Stimulated activated CD4-positive, alpha-beta T cell treated with anti-CD3 and anti-CD28 coated beads, TNF-alpha, amount 100 ng/mL, for 1 hour (primary cell): ENCODE data around the gene LTBP1.

Experiments
- DNase-seq, 3 donors: peaks; one replicate each; pipeline ENCODE4 v3.0.0-alpha.2; 2020; ENCODE audit warnings: low read depth in 3 of 3, low spot score in 1 of 3

LTBP1 gene

DNA sequence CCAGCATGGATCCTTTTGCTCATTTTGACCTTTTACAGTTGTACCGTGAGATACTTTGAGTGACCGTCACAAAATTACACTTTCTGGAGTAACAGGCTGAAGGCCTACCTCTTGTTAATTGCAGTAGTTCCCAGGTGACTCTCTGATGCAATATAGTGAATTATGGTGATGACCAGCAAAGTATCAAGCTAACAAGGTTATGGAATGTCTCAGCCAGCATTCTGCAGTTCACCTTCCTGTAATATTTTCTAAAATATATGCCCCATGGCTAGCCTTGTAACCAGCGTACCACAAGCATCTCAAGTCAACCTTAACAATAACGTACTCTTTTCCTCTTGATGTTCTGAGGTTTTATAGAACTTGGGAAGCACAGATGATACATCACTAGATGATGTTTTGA, 234.7 kb downstream of the LTBP1 start:
- DNase-seq = no peak

DNA sequence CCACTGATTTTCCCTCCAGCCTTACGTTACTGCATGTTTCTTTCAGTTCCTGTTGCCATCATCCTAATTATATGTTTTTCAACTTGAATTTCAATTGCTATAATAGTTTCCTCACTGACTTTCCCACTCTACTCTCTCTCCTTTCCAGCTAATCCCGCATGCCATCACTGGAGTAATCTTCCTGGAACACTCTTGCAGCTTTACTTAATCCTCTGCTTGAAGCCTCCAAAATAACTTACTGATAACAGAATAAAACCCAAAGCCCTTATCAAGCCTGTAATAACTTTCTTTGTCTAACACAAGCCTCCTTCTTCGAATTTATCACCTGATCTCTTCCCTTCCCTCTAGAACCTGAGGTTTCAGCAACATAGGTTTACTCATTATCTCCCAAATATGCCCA, 237.3 kb downstream of the LTBP1 start:
- no peak for DNase-seq

DNA sequence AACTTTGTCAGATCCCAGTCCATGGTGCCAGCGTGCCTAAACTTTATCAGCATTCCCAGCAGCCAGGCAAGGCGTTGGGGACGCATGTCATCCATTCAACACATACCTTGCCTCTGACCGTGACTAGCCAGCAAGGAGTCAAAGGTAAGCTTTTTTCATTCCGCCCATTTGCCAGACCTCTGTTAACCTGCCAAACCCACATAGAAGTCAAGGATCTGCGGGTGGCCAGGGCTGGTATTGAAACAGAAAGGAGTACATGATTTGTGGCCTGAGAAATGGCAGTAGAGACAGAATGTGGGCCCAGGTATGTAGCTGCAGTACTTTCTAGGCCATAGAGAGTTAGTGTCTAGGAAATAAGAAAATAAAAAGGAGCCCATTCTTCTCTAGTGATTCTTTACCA, 240.2 kb downstream of the LTBP1 start:
- DNase-seq = no peak

DNA sequence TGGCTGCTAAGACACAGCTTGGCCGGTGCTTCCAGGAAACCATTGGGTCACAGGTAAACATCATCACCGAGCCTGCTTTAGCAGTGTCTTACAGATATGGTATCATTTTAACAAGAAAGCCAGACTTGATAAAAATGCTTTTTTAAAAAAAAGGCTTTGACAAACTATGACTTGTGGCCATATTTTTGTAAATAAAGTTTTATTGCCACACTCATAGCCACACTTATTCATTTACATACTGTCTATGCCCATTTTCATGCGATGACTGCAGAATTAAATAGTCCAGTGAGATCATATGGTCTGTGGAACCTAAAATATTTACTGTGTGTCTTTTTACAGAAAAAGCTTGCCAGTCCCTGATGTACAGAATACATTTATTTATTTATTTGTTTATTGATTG, 242.0 kb downstream of the LTBP1 start:
- no peak for DNase-seq

DNA sequence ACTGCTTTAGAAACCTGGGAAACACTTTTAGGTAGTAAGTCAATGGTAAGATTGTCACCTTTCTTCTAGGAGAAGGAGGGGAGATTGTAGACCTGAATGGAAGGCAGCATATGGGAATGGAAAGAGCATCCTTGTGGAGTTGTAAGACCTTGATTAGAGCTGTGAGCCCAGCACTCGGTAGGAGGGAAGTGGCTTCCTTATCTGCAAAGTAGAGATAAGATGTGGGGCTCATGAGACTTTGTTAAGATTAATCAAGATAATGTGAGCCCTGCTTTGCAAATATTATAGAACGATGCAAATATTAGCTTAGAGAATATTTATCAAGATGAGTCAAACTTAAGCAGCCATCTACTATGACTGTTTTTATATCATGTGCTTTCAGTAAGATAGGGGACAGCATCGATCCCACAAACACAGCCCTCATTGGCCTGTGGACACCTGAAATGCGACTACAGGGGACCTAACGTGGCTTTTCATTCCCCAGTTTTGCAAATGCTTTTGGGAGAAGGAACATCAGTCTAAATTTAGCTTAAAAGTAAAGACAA, 243.7 kb downstream of the LTBP1 start:
- no peak for DNase-seq

DNA sequence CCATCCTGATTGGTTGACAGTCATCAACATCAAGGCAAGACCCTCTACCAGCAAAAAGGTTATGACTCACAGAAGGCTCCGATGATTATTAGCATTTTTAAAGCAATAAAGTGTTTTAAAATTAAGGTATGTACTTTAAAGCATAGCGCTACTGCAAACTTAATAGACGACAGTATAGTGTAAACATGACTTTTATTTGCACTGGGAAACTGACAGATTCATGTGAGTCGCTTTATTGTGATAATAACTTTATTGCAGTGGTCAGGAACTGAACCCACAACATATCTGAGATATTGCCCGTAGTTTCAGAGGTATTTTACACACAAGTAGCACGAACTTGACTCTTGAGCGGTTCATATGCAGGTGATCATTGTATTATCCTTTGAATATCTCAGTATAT, 249.1 kb downstream of the LTBP1 start:
- DNase-seq = no peak

DNA sequence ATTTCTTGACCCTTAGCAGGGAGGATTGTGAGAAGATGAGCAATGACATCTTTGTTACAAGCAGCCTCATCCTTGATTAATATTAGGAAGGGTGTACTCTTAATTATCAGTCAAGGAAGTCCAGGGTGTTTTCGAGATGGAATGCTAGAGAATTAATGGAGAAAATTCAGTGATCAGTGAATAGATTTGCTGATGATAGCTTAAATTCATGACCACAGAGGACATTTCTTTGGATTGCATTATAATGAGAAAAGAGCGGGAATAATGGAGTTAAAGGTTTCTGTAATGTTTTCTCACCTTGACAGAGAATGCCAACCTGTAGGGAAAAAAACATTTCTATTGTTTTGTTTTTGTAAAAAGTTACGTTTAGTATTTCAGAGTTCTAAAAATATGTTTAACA, 249.9 kb downstream of the LTBP1 start:
- no peak for DNase-seq

DNA sequence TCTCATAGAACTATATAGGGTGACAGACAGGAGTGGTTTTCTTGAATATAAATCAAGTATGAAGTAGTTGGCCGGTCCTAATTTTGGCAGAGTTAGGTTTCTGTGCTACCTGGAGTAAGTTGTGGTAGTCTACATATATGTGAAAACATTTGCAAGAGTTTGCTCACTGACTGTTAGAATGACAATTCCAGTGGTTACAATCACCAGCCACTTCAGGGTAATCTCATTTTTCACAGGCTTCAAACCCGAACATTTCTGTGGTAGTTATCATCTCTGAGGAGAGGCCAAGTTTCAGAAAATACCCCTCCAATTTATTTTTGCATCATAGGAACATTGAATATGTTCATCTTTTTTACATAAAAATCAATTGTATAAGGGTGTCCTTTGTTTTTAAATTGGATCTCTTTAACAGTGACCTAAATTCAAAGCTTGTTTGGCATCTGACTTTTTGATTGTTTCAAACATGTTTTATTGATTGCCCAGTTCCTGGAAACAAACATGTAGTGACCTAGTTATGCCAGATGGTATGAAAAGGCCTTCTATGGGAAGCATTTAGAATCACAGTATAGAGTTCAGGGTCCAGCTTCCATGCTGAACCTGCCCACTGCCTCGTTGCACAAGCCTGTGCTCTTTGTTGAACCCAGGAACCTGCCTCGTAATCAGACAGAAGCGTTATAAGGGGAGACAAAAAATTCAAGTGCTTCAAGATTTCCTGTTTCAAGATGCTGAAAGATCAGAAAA, 250.6 kb downstream of the LTBP1 start:
- DNase-seq = no peak

DNA sequence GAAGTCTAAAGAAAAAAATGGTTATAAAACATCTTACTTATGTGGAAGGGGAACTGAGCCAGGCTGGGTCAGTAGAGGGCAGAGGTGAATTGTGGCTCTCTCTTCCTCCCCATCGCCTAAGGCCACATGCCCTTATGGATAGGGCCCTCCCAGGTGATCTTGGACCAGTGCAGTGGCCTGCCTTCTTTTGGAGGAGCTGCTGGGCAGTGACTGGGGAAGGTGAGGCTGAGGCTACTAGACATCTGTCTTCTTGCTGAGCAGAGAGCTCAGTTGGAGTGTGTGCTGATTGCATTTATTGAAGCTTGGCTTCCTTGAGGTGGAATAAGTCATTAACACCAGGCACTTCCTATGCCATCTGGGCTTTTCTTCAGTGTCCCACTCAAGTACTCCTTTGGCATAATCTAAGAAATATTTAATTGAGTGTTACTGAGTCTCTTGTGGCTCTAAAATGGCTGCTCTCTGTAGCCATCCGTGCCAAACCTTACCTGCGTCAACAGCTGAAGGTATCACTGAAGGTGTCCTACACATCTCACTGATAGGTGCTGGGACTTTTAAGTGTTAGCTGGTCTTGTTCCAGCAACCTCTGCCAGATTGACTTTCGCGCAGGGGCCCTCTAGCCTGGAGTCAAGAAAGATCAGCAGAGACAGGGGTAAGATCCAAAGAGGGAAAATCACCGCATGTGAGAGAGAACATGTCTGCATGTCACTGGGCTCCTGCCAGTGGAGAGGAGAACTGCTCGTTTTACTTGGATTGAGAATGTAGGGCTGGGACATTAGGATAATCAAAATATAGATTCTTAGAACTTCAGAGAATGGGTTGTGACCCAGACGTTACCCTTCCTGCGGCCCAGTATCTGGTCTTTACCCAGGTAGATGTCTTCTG, 256.1 kb downstream of the LTBP1 start:
- no peak for DNase-seq

DNA sequence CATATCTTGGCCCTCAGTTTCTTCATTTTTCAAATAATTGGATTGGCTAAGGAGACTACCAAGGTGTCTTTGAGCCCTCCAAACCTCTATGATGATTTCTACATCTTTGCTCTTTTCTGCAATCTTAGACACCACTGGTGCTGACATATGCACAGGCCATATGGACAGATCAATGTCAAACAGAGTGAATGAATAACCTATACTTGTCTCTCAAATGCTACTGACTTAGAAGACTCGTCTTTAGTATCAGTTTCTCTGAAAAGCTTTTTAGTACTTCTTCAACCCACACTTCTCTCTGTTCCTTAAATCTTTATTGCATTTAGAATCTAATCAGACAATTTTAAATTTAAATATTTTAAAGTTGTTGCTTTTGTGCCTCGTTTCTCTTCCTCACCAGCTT, 258.2 kb downstream of the LTBP1 start:
- no peak for DNase-seq

DNA sequence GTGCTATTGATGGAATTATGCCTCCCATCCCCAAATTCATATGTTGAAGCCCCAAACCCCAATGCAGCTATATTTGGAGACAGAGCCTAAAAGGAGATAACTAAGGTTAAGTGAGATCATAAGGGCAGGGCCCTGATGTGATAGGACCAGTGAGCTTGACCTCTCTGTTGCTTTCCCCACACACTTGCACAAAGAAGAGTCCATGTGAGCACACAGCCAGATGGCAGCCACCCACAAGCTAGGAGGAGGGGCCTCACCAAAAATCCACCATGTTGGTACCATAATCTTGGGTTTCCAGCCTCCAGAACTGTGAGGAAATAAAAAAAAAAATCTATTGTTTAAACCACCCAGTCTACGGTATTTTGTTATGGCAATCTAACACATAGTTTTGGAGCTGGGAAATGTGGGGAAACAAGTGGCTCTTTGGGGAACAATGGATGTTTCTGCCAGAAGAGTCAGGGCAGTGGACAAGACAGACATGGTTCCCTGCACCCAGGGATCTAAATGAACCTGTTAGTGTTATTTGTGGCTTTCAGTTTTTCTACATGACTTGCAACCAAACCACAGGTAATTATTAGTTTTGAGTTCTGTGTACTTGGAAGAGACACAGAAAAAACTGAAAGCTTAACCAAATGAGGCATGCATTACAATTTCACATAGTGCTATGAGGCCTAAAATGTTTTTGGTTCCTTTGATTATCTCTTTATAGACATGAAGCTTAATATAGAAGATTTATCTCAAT, 259.1 kb downstream of the LTBP1 start:
- no peak for DNase-seq

DNA sequence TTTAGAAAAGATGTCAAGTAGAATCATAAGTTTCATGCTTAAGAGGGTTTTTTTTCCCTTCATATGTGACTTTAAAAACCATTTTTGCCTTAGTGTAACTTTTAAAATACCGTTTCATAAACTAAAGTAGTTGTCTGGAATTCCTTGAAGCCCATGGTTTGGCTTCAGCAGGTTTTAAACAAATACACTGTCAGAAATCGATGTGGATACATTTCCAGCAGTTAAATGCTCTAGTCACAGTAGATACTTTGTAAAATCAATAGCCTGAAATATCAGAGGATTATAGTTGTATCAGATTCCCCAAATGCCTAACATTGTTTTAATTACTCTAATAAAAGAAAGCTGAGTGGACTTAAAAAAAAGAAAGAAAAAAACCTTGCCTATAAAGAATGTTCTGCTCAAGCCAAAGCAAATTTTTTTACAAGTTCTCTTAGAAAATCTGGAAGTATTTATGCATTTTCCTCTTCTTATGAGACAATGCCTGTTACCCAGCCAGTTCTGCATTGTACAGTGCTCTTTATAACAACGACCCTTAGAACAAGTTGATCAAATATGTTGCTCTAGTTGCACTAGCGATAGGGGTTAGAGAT, 260.5 kb downstream of the LTBP1 start:
- DNase-seq = no peak

DNA sequence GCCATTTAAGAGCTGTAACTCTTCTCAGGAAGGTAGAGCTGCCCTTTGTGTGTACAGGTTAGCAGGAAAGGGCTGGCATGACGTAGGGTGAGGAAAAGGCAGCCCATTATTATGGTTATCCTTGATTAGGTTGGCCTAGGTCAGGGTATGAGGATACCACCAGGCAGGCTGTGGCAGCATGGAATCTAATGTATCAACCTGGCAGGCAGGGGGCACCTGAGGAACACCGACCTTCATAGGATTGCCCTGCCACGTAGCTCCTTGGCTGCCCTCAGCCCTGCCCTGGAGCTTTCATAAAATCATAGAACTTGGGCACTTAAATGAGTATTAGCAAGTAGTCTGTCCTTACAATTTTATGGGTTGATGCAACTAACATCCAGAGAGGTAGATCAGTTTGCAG, 261.6 kb downstream of the LTBP1 start:
- DNase-seq = no peak

DNA sequence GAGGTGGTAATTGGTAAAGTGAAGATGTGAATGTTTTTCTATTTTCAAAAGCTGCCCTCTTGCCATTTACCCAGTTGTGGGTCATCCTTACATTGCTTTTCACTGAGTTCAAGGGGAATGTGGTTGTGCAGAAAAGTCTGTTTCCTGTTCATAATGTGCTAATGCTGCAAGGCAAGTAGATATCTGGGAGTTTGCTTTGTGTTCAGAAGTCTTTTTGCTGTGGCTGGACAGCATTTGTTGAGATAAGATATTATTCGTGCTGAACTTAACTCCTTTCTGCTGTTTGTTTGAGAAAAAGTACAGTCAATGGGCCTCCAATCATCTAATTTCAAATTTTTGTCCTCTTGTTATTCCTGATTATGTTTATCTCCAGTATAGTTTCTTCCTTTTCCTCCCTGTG, 263.2 kb downstream of the LTBP1 start:
- no peak for DNase-seq

DNA sequence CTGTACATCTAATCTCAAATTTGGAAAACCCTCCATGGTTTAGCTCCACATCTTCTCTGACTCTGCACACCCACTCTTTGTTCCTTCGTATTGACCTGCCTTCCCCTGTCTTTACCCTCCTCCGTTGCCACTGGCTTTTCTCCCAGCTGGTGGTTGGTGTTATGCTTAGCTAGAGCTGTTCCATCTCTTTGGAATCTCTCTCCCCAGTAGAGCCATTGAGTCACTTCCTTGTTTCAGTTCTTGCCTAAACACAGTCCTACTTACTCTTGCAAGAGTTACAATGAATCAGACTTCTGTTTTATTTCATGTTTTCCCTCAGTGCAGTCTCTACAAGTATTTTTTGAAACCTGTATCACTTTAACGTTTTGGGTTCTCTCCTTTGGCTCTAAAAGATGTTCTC, 263.9 kb downstream of the LTBP1 start:
- no peak for DNase-seq

DNA sequence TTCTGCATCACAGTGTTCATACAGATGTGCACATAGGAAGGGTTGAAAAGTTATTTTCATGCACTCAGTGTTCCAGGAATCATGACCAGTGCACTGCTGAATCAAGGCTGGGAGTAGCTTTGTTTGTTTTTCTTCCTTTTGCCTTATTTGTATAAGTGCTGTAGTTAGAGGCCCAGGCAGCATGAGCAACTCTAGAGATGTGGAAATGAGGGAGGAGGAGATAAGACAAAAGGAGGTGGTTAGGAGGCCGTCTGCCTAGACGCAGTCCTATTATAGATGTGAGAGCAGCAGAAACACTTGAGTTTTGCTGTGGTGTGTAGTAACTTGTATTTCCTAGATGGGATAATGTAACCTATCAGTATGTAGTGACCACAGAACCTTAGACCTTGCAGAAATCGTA, 265.4 kb downstream of the LTBP1 start:
- DNase-seq = no peak

DNA sequence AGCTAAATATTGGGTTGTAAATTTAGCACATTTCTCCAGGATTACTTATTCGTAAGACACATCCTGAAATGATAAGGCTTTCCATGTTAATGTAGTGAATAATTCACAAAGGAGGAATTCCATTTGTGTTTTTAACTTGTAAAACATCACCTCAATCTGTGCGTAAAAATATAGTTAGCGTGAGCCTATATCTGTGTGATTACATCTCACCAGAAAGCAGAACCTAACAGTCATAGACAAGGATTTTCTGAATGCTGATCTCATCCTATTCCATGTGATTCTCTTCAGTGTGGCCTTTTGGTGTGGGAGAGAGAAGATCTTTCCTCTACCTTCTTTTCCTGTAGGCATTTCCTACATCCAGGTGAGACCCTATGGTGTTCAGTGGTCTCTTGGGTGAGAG, 266.5 kb downstream of the LTBP1 start:
- no peak for DNase-seq

DNA sequence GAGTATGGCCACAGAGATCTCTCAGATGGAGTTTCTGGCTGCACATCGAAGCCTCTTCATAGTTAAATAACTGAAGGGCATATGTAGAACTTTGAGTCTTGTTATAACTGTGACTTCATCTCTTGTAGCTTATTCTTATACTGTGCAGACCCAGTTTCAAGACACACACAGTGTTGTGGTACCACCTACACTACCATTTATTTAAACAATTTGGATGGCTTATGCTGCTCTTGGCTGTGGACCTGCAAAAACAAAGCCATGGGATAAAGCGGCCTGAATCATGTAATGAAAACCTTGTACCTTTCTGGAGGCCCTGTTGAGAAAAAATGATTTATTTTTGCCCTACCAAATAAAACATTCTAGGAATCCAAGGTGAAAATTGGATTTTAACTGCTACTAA, 266.9 kb downstream of the LTBP1 start:
- no peak for DNase-seq

DNA sequence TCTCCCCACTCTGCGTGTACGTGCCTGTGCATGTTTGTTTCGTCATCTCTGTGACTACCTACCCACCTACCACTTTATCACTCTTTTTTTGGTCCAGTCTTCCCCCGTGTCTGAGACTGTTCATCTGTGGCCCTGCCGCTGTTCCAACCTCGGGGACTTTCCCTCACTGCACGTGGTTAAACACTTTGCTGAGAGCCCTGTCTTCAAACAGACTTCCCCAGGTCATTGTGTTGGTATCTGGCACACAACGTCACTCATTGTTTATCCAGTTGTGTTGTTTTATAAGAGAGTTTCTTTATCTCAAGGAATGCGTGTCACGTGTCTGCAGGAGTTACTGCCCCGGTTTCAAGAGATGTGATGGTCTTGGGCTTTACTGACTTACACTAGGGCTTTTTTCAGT, 267.7 kb downstream of the LTBP1 start:
- DNase-seq = no peak

DNA sequence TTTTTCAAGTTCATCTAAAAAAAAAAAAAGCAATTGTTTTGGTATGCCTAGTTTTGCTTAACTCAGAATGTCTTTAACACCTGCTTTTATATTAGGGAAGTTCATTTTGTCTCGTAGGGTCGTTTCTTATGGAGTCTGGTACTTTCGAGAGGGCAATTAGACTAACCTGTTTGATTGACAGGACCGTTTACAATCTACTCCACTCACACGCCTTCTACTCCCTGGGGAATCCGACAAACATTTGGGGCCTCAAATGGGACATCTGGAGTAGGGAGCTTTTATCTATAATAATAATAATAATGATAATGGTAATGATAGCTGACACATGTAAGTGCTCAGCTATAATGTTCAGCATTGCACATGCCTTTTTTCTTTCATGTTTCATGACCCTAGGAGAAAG, 268.1 kb downstream of the LTBP1 start:
- no peak for DNase-seq

DNA sequence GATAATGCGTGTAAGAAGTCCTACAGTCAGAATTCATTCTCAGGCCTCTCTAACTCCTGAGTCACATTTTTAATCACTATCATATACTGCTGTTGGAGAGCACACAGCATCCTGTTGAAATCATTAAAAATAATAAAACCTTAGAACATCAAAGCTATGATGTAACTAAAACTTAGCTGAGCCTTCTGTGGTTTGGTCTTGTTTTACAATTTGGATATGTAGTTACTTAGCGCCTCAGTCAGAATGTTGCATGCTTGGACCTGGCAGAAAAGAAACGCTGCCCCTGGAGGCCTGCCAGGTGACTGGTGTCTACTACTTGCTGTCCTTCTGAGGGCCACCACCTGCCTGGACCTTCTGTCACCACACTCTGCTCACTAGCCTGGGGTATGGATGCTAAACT, 268.5 kb downstream of the LTBP1 start:
- DNase-seq = no peak
